WTC11 (cell line): ENCODE measurements around the gene NUP35.

Experiments
- CREM ChIP-seq: sonication (generic); formaldehyde crosslinking; IDR thresholded peaks from 2 replicates; pipeline ENCODE4 v1.8.1; 2022; ENCODE audit warnings: mild to moderate bottlenecking, missing genetic modification reagents, moderate library complexity
- MYBL2 ChIP-seq: sonication (generic); formaldehyde crosslinking; IDR thresholded peaks from 2 replicates; pipeline ENCODE4 v1.8.1; 2023; ENCODE audit warnings: mild to moderate bottlenecking, moderate library complexity, missing genetic modification reagents
- PREB ChIP-seq: sonication (generic); formaldehyde crosslinking; IDR thresholded peaks from 2 replicates; pipeline ENCODE4 v1.8.1; 2022; ENCODE audit warnings: mild to moderate bottlenecking, missing genetic modification reagents, moderate library complexity, borderline replicate concordance
- ZNF232 ChIP-seq: sonication (generic); formaldehyde crosslinking; IDR thresholded peaks from 2 replicates; pipeline ENCODE4 v1.8.0; 2022; ENCODE audit warnings: mild to moderate bottlenecking, missing genetic modification reagents
- TF ChIP-seq, protein P1 (sequence below): fragments of 200-600 bp; IDR thresholded peaks from 2 replicates; pipeline ENCODE4 v1.8.0; 2022; ENCODE audit warnings: antibody characterized with exemption
- TF ChIP-seq, protein P2 (sequence below): sonication (generic); formaldehyde crosslinking; IDR thresholded peaks from 2 replicates; pipeline ENCODE4 v1.8.0; 2022; ENCODE audit warnings: mild to moderate bottlenecking, missing genetic modification reagents

DNA sequence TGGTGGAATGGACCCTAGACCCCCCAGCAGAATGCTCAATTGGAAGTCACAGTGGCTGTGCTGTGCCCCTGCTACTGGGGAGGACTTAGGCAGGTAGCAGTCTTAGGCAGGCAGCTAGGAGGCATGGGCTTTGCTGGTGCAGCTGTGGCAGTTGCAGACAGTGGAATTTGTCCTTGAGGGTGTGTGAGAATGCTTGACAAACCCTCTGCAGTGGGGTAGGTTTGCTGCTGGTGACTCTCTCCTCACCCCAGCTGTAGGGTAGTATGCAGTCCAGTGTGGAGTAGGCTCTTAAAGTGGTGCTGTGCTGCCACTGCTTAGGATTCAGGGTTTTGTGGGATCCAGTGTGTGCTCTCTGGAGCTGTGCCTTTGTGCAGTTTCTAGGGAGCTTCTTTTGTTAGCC lies 61.3 kb downstream of the NUP35 start:
- TF ChIP-seq, protein P1, sequence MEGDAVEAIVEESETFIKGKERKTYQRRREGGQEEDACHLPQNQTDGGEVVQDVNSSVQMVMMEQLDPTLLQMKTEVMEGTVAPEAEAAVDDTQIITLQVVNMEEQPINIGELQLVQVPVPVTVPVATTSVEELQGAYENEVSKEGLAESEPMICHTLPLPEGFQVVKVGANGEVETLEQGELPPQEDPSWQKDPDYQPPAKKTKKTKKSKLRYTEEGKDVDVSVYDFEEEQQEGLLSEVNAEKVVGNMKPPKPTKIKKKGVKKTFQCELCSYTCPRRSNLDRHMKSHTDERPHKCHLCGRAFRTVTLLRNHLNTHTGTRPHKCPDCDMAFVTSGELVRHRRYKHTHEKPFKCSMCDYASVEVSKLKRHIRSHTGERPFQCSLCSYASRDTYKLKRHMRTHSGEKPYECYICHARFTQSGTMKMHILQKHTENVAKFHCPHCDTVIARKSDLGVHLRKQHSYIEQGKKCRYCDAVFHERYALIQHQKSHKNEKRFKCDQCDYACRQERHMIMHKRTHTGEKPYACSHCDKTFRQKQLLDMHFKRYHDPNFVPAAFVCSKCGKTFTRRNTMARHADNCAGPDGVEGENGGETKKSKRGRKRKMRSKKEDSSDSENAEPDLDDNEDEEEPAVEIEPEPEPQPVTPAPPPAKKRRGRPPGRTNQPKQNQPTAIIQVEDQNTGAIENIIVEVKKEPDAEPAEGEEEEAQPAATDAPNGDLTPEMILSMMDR = no peak
- TF ChIP-seq MYBL2 (no peak), PREB (CRISPR knock-in tag) (no peak), ZNF232 (CRISPR knock-in tag) (no peak), CREM (no peak)
- TF ChIP-seq, protein P2, sequence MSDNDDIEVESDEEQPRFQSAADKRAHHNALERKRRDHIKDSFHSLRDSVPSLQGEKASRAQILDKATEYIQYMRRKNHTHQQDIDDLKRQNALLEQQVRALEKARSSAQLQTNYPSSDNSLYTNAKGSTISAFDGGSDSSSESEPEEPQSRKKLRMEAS (CRISPR knock-in tag) = no peak
